Activated T-helper 2 cell treated with anti-CD3 and anti-CD28 coated beads, Interferon-gamma antibody, Interleukin-2, Interleukin-4, amounts not matched to agents 10 μg/mL and 5 μg/mL and 100 μg/mL, durations not matched to agents 14 hours and 24 hours and 36 hours (primary cell): ENCODE measurements around the gene BCL6. TPM values are rescaled to one million over a fixed set of nuclear protein-coding genes. Genes with fewer than 3 reads are reported as not detected.
"Not testable (repeated sequence)": the region's sequence is repeated elsewhere in the genome, so short reads cannot be mapped to it uniquely, and the experiment has no call there.

ENCODE experiments used
- DNase-seq: peaks from one replicate; pipeline ENCODE4 v3.0.0; 2021; ENCODE audit warnings: low spot score
- H3K27ac Mint-ChIP-seq: one replicate; pipeline ENCODE4 v1.8.0; 2021; ENCODE audit warnings: mixed read lengths
- H3K27me3 Mint-ChIP-seq: one replicate; pipeline ENCODE4 v1.8.0; 2021; ENCODE audit warnings: low read depth, mixed read lengths
- H3K36me3 Mint-ChIP-seq: one replicate; pipeline ENCODE4 v1.8.0; 2021; ENCODE audit warnings: low read depth, mixed read lengths
- H3K4me1 Mint-ChIP-seq: one replicate; pipeline ENCODE4 v1.8.0; 2021; ENCODE audit warnings: low read depth, mixed read lengths
- H3K4me3 Mint-ChIP-seq: one replicate; pipeline ENCODE4 v1.8.0; 2021; ENCODE audit warnings: low read depth, mild to moderate bottlenecking, moderate library complexity, mixed read lengths
- H3K9me3 Mint-ChIP-seq: one replicate; pipeline ENCODE4 v1.8.0; 2021; ENCODE audit warnings: mixed read lengths
- intact Hi-C: fragments of 100-400 bp; cut with micrococcal nuclease; formaldehyde crosslinking; loops from one replicate; pipeline ENCODE4 v1.15.1; 2023
- total RNA-seq: library from RNA; stranded (reverse); gene quantifications from 2 replicates; pipeline ENCODE4 v1.2.3, GENCODE V29; 2022

BCL6 gene
- total RNA-seq, 1 donor from 2014 or later = 12.0 TPM

DNA sequence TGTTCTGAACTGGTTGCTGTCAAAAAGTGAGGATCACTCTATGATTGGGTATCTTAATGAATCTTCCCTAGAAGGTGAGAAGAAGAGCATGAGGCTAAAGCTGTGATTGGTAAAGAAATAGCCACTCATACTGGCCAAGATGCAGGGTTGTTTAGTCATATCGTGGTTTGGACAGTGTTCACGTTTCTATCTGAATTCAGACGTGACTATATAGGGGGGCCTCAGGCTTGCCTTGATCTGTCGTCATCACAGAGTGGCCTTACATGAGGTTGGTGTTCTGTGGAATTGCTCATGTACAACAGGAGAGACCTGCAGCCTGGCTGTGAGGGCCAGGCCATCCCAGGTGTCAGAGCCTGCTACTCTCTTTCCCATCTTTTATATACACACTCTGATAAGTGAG lies 55.3 kb downstream of the BCL6 start:
- Mint-ChIP-seq H3K27me3 (peaks cover 59% of the 10 kb centered on the region), H3K36me3 (no peaks in the 10 kb centered on the region), H3K27ac (no peak overlapping the region), H3K4me3 (no peak overlapping the region), H3K9me3 (peaks cover 13% of the 10 kb centered on the region), H3K4me1 (no peaks in the 10 kb centered on the region)
- DNase-seq = no peak
- intact Hi-C loops = no loop called here

GRCh38 chr3:187686621-187687273 lies 58.5 kb downstream of the BCL6 start:
- no peak for DNase-seq
- Mint-ChIP-seq H3K36me3 (no peaks in the 10 kb centered on the region), H3K9me3 (peaks cover 18% of the 10 kb centered on the region), H3K4me1 (peaks cover 6% of the 10 kb centered on the region), H3K27me3 (peaks cover 62% of the 10 kb centered on the region), H3K27ac (no peak overlapping the region), H3K4me3 (no peak overlapping the region)
- intact Hi-C loops = no loop called here

- Mint-ChIP-seq H3K36me3 (no peaks in the 10 kb centered on the region), H3K27ac (no peak overlapping the region), H3K9me3 (peaks cover 18% of the 10 kb centered on the region), H3K4me1 (peaks cover 6% of the 10 kb centered on the region), H3K27me3 (peaks cover 60% of the 10 kb centered on the region), H3K4me3 (no peak overlapping the region)
- DNase-seq = no peak
- intact Hi-C loops = no loop called here
Measured at GRCh38 chr3:187685948-187686347, 59.3 kb downstream of the BCL6 start.

- DNase-seq = no peak
- H3K27me3 Mint-ChIP-seq = peaks cover 60% of the 10 kb centered on the region
- no peak overlapping the region for H3K4me3 Mint-ChIP-seq
- peaks cover 18% of the 10 kb centered on the region for H3K9me3 Mint-ChIP-seq
- H3K4me1 Mint-ChIP-seq = peaks cover 6% of the 10 kb centered on the region
- no peaks in the 10 kb centered on the region for H3K36me3 Mint-ChIP-seq
- H3K27ac Mint-ChIP-seq = no peak overlapping the region
- intact Hi-C loops = no loop called here
Measured at GRCh38 chr3:187684880-187685279, 60.4 kb downstream of the BCL6 start.

GRCh38 chr3:187684444-187684843 lies 60.8 kb downstream of the BCL6 start:
- H3K9me3 Mint-ChIP-seq = peaks cover 18% of the 10 kb centered on the region
- no peak for DNase-seq
- peaks cover 6% of the 10 kb centered on the region for H3K4me1 Mint-ChIP-seq
- no peak overlapping the region for H3K4me3 Mint-ChIP-seq
- H3K36me3 Mint-ChIP-seq = no peaks in the 10 kb centered on the region
- no peak overlapping the region for H3K27ac Mint-ChIP-seq
- H3K27me3 Mint-ChIP-seq = peaks cover 57% of the 10 kb centered on the region
- intact Hi-C loops = no loop called here

DNA sequence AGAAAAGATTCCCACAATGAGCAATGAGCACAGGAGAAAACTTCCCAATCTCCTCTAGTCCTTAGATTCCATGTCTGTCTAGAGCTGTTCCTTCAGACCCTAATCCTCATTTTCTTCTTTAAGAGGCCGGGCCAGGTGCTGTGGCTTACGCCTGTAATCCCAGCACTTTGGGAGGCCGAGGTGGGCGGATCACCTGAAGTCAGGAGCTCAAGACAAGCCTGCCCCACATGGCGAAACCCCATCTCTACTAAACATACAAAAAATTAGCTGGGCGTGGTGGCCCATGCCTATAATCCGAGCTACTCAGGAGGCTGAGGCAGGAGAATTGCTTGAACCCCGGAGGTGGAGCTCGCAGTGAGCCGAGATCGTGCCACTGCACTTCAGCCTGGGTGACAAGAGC lies 63.5 kb downstream of the BCL6 start:
- H3K4me3 Mint-ChIP-seq, DNase-seq, H3K4me1 Mint-ChIP-seq, intact Hi-C loops, H3K27ac Mint-ChIP-seq, H3K36me3 Mint-ChIP-seq: not testable (repeated sequence)
- H3K9me3 Mint-ChIP-seq = peaks cover 17% of the 10 kb centered on the region
- H3K27me3 Mint-ChIP-seq = peaks cover 46% of the 10 kb centered on the region

- H3K36me3 Mint-ChIP-seq = no peaks in the 10 kb centered on the region
- peak; percentile 34 for DNase-seq
- intact Hi-C loops = loop anchor here (1.0 to 2.0 kb wide), 4 partner anchors 34 to 459 kb away; no protein-coding TSS in a partner anchor
- no peak overlapping the region for H3K27ac Mint-ChIP-seq
- H3K9me3 Mint-ChIP-seq = peaks cover 5% of the 10 kb centered on the region
- H3K4me1 Mint-ChIP-seq = peaks cover 5% of the 10 kb centered on the region
- no peak overlapping the region for H3K4me3 Mint-ChIP-seq
- H3K27me3 Mint-ChIP-seq = peaks cover 44% of the 10 kb centered on the region
Measured at GRCh38 chr3:187679638-187680396, 65.5 kb downstream of the BCL6 start.

- H3K27ac Mint-ChIP-seq = no peak overlapping the region
- H3K4me3 Mint-ChIP-seq = no peak overlapping the region
- H3K27me3 Mint-ChIP-seq = peaks cover 43% of the 10 kb centered on the region
- no peaks in the 10 kb centered on the region for H3K4me1 Mint-ChIP-seq
- H3K36me3 Mint-ChIP-seq = no peaks in the 10 kb centered on the region
- no peaks in the 10 kb centered on the region for H3K9me3 Mint-ChIP-seq
- DNase-seq = no peak
- intact Hi-C loops = loop anchor here (1.0 to 2.0 kb wide), 4 partner anchors 36 to 458 kb away; no protein-coding TSS in a partner anchor
Measured at GRCh38 chr3:187678726-187679268, 66.5 kb downstream of the BCL6 start.

DNA sequence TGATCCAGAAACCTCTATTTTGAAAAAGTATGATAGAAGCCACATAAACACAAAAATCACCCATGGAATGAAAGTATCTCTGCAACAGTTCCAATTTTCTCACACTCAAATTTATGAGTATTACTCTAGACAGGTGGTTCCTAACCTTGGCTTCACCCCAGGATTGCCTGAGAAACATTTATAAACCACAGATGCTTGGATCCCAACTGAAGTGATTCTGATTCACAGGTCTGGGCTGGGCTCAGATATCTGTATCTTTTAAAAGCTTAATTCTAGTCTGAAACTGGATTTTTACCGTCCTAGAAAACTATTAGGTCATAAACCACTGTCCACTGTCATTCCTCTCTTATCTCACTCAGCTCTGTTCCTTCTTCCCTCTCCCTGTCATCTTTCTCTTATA lies 67.7 kb downstream of the BCL6 start:
- Mint-ChIP-seq H3K9me3 (no peaks in the 10 kb centered on the region), H3K4me3 (no peak overlapping the region), H3K27me3 (peaks cover 37% of the 10 kb centered on the region), H3K27ac (no peak overlapping the region), H3K4me1 (no peaks in the 10 kb centered on the region), H3K36me3 (no peaks in the 10 kb centered on the region)
- intact Hi-C loops = loop anchor here (2.0 kb wide), 1 partner anchor 457 kb away; no protein-coding TSS in a partner anchor
- no peak for DNase-seq

GRCh38 chr3:187673012-187673411 lies 72.3 kb downstream of the BCL6 start:
- Mint-ChIP-seq H3K36me3 (no peaks in the 10 kb centered on the region), H3K4me1 (no peaks in the 10 kb centered on the region), H3K4me3 (no peak overlapping the region), H3K9me3 (no peaks in the 10 kb centered on the region), H3K27me3 (peaks cover 52% of the 10 kb centered on the region), H3K27ac (no peak overlapping the region)
- intact Hi-C loops = no loop called here
- DNase-seq = no peak

Other genes starting within 250 kb of the BCL6 start
- gene SST, start 75.1 kb downstream of the BCL6 start, total RNA-seq = not detected in 2 replicates
- not detected in 2 replicates for gene RTP2, start 42.9 kb downstream of the BCL6 start, total RNA-seq